Globus pallidus (tissue), 1 donor: Measurements from ENCODE around the gene PLLP.
A peak's percentile ranks its signal among the peaks of the same experiment; 100 is the strongest.

Experiments used
- DNase-seq: peaks from one replicate; pipeline ENCODE4 v3.0.0-alpha.2; 2015; ENCODE audit warnings: low spot score

The PLLP gene

GRCh38 chr16:57256601-57257395 lies 27.7 kb downstream of the PLLP start:
- no peak for DNase-seq

DNA sequence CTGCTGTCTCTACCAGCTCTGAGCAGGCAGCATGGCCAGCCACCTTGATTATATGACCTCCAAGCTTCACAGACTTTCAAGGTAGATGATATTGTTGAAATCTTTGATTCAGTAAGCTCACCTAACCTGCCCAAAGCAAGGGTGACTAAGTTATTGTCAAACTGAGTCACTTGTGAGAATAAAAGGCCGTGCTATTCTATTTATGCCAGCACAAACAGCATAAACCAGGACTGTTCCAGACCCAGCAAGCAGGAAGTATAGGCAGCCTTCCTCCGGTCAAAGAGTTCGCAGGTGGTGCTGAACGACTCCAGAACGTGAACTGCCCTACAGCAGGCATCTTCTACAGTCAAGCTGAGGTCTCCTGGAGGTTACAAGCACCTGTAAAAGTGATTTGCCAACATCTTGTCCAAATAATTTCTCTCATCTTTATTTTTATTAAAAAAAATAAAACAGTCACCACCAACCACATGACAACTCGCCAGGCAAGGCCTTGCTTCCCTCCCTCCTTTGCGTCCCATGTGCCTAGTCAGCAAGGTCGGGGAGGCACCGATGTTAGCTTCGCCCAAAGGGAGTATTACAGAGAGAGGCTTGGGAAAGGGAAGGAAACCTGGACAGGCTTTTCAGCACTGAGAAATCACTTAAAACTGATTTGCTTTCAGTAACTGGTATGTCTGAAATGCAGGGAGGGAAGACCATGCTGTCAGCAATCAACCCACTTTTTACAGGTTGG lies 28.6 kb downstream of the PLLP start:
- no peak for DNase-seq

DNA sequence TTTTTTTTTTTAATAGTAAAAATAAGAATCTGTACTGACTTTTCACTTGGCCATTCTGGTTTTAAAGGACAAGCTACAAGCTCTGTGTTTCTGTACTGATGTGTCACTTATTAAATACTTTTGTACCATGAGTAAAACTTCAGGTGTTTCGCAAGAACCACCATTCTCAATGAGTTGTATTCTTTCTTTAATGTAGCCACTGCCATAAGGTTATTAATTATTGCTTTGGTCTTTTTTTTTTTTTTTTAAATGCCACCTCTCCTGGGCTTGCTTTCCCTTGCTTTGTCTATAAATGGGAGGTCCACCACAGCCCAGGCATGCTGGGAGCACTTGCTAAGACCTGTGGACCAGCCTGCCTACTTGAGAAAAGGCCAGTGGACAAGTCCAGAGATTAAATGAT lies 31.0 kb downstream of the PLLP start:
- no peak for DNase-seq

DNA sequence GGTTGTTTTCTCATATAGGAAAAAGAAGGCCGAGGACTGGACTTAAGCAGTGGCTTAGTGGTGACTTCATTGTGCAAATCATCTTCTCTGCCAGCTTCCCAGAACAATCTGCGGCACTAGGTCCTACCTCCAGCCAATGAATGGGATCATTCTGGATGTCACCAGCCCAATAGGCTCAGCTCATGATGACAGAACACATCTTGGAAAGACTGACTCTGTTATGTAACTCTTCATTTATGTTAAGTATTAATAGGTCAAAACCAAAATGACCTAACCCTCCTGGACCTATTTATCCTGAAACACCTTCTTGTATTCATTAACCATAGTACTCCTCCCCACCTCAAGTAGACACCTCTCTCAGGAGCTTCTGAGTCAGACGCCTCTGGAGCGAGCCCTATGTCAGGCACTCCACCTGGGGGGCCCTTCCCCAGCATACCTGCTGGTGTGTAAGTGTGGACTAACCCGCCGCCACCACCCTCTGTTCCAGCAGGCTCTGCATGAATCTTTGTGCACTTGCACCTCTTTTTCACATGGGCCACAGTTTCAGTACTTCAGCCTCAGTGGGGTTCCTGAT lies 32.2 kb downstream of the PLLP start:
- DNase-seq = peak; percentile 41

GRCh38 chr16:57251352-57251751 lies 33.1 kb downstream of the PLLP start:
- DNase-seq = no peak

DNA sequence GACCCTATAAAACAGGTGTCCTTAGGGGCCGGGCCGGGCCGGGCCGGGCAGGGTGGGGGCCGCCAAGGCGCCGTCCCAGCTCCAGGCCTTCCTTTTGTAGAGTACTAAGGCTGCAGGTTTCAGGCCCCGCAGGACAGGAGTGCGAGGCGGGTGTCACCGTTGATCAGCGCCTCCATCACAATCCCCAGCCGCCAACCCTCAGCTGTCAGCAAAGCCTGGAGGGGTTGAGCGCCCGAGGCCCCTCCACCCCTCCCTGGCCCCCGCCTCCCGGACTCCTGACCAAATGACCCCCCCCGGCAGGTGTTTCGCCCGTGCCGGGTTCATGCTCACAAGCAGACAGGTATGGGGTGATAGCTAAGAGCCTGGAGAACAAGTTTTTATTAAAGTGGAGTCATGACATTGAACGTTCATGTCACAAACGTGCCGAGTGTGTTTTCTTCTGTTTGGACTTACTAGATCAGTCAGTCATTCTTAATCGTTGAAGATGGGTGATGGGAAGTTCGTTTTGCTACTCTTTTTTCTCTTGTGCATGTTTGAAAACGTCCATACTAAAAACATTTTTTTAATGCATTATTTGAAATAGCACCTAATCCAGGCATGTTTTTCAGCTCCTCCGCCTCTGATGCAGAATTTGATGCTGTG lies 38.9 kb downstream of the PLLP start:
- peak; percentile 36 for DNase-seq

GRCh38 chr16:57244767-57245471 lies 39.6 kb downstream of the PLLP start, which contains the start of gene ARL2BP:
TSS of gene ARL2BP (plus strand) at chr16:57245259. CDS start at chr16:57245368, 109 bp downstream.
- peak; percentile 98 for DNase-seq

DNA sequence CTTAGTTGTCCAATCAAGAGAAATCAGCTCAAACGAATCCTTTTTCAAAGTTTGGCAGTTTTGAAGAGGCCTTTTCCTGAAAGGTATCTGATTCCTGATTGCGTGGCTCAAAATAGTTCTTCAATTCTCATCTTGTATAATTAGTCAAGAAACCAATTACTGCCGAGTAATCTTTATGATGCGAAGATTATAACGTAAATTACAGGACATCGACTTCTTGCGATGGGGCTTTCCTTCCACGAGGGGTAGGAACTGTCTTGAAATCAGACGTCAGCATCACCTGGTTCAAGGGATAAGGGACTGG lies 40.1 kb downstream of the PLLP start:
- DNase-seq = no peak

DNA sequence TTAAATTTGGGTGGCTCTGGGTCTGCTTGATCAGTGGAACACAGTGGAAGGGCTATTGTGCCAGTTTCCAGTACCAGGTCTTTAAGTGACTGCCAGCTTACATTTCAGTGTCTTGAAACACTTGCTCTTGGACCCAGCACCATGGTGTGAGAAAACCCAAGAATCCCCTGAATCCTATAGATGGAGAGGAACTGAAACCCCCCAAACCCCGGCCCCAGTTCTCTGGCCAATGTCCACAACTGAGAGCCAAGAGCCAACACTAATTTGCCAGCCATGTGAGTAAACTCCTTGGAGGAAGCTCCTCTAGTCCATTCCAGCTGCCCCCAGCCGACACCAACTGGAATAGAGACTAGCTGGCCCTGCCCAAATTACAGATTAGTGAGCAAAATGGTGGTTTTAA lies 41.8 kb downstream of the PLLP start:
- DNase-seq = no peak

- DNase-seq = no peak
These were observed 43.6 kb downstream of the PLLP start for GRCh38 chr16:57240851-57241250.

DNA sequence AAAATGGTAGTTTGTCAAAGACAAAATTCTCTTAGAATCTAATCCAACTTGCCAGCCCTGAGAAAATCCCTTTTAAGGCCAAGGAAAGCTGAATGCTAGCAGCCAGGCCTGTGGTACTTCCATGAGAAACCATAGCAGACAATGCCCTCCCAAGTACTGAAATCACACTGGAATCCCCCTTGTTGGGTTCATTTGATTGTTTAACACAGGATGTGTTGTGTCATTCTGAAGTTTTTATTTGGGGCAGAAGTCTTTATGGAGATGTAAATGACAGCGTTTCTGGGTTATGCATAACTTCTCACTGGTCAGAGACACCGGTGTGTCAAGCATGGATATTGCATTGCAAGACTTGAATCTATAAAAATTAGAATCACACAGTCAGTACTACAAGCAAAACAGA lies 45.4 kb downstream of the PLLP start:
- DNase-seq = no peak

- DNase-seq = no peak
These were observed 45.8 kb downstream of the PLLP start for GRCh38 chr16:57238682-57239081.

DNA sequence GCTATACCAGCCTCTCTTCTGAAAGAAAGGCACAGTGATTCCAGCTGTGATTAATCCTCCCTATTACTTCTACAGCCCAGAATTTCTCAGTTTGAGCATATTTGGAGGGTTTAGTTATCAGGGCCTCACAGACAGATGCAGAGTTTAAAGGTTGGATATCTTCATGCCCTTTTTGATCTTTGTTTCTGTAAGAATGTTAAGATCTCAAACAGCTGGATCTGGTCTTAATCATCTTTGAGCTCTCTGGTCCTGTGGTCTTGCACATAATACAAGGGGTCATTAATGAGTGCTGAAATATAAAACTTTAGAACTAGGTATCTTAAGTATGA lies 48.5 kb downstream of the PLLP start:
- DNase-seq = no peak

DNA sequence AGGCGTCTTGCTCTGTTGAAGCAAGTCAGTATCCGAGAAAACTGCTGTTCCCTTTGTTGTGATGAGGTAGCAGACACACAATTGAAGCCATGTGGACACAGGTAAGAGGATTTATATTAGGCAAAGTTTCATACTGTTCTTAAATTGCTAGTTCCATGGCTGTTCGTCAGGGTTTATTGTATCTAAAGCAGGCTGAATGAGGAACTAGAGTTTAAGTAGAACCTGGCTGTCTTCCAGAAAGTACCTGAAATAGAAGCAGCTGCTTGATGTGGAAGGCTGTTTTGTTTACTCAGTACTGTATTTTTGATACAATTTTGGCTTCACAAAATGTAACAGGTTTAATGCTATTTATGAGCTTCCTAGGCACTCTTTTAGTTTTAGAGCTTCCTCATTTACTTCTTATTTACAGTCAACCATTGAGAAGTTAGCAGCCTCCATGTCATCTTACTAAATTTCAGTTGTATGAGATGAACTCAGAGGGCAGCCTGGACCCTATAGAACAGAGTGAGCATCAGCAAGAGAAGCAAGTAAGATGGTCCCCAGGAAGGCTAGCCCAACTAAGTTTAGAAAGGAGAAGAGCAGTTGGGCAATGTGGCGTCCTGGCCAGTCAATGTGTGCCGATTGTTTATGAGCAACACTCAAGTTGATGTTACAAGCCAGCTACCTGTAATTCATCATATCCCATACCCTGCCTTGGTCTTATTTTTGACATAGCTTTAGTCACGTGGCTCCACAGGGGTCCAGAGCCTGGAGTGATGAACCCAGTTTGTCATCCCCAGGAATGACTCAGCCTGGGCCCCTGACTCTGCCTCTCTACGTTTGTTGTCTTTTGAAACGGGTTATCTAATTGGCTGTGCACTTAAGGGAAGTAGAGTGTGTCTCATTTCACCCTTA lies 49.1 kb downstream of the PLLP start:
- no peak for DNase-seq

GRCh38 chr16:57234707-57235092 lies 49.8 kb downstream of the PLLP start:
- no peak for DNase-seq

DNA sequence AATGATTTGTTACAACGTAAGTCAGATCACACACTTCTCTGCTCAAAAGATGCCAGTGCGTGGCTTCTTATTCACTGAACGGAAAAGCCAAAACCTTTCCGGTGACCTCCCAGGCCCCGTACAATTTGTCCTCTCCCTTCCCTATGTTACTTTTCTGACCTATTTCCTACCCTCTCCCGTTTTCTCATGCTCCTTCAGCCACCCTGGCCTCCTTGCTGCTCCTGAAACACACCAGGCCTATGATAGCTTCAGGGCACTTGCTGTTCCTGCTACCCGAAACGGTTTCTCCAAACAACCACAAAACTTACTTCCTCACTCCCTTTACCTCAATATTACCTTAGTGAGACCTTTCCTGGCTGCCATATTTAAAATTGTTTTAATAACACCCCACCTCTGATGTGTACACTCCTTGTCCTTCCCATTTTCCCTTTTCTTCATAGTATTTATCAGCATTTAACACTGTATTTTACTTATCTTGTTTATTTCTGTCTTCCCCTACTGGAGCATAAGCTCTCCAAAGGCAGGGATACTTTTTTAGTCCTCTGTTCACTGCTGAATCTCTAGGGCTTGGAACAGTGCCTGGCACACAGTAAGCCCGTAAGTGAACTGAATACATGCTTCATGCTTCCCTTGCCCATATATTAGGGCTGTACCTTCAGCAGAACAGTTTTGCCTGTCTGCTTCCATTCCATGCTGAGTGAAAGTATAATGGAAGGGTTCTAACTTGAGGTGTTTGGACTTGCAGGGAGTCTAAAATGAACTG lies 50.3 kb downstream of the PLLP start:
- DNase-seq = no peak

- no peak for DNase-seq
These were observed 52.6 kb downstream of the PLLP start for GRCh38 chr16:57231821-57232350.

- no peak for DNase-seq
These were observed 55.4 kb downstream of the PLLP start for GRCh38 chr16:57229079-57229478.

GRCh38 chr16:57226701-57227621 lies 57.5 kb downstream of the PLLP start:
- no peak for DNase-seq
